Measurements from ENCODE around the gene SULT1C2.

Gene SULT1C2

GRCh38 chr2:108304975-108305374 is 16.3 kb downstream of the SULT1C2 start:
- no peak overlapping the region for H3K27ac ChIP-seq (replicated peaks)
- TF ChIP-seq REST (IDR thresholded peaks at IDR 0.05; ENCODE audit: insufficient replicate concordance, low read depth), result no peak
- TF ChIP-seq GABPA (IDR thresholded peaks at IDR 0.05; ENCODE audit: low read depth), result no peak
- TF ChIP-seq SPI1 (IDR thresholded peaks at IDR 0.05; ENCODE audit: borderline replicate concordance, low read depth), result no peak
- no peak for TF ChIP-seq CTCF (IDR thresholded peaks at IDR 0.05; ENCODE audit: insufficient read depth, low read length)
- no peak overlapping the region for H3K4me3 ChIP-seq (replicated peaks; ENCODE audit: insufficient read depth, low read length)
- no peak for DNase-seq (ENCODE audit: low read depth in 1 of 2, low spot score in 1 of 2)
- peaks cover 2% of the 10 kb centered on the region for H3K27me3 ChIP-seq (ENCODE audit: insufficient read depth, poor library complexity, severe bottlenecking)

- no peak for DNase-seq (ENCODE audit: low read depth in 1 of 2, low spot score in 1 of 2)
- H3K4me3 ChIP-seq (replicated peaks; ENCODE audit: insufficient read depth, low read length), result no peak overlapping the region
- H3K27ac ChIP-seq (replicated peaks), result no peak overlapping the region
- peaks cover 2% of the 10 kb centered on the region for H3K27me3 ChIP-seq (ENCODE audit: insufficient read depth, poor library complexity, severe bottlenecking)
- TF ChIP-seq SPI1 (IDR thresholded peaks at IDR 0.05; ENCODE audit: borderline replicate concordance, low read depth) (no peak), CTCF (IDR thresholded peaks at IDR 0.05; ENCODE audit: insufficient read depth, low read length) (no peak), REST (IDR thresholded peaks at IDR 0.05; ENCODE audit: insufficient replicate concordance, low read depth) (no peak), GABPA (IDR thresholded peaks at IDR 0.05; ENCODE audit: low read depth) (no peak), POLR2AphosphoS5 (IDR thresholded peaks at IDR 0.05; ENCODE audit: low read depth) (no peak)
These were observed 17.2 kb downstream of the SULT1C2 start for GRCh38 chr2:108305901-108306300.

GRCh38 chr2:108309903-108310302 is 21.2 kb downstream of the SULT1C2 start:
- no peak overlapping the region for H3K27ac ChIP-seq (replicated peaks)
- H3K27me3 ChIP-seq (ENCODE audit: insufficient read depth, poor library complexity, severe bottlenecking), result no peaks in the 10 kb centered on the region
- DNase-seq (ENCODE audit: low read depth in 1 of 2, low spot score in 1 of 2), result no peak
- TF ChIP-seq CTCF (IDR thresholded peaks at IDR 0.05; ENCODE audit: insufficient read depth, low read length) (no peak), GABPA (IDR thresholded peaks at IDR 0.05; ENCODE audit: low read depth) (no peak), SPI1 (IDR thresholded peaks at IDR 0.05; ENCODE audit: borderline replicate concordance, low read depth) (no peak), REST (IDR thresholded peaks at IDR 0.05; ENCODE audit: insufficient replicate concordance, low read depth) (no peak)
- H3K4me3 ChIP-seq (replicated peaks; ENCODE audit: insufficient read depth, low read length), result no peak overlapping the region

All from HL-60 (cell line).